T1000 (cell line): Measurements from ENCODE around the gene CCDC138.

ENCODE experiments used
- DNase-seq: peaks from one replicate; lab custom pipeline; 2025; ENCODE audit warnings: mixed read lengths; lab: John Stamatoyannopoulos, UW

The CCDC138 gene

GRCh38 chr2:108896741-108897140, 110.2 kb downstream of the CCDC138 start:
- DNase-seq = no peak

DNA sequence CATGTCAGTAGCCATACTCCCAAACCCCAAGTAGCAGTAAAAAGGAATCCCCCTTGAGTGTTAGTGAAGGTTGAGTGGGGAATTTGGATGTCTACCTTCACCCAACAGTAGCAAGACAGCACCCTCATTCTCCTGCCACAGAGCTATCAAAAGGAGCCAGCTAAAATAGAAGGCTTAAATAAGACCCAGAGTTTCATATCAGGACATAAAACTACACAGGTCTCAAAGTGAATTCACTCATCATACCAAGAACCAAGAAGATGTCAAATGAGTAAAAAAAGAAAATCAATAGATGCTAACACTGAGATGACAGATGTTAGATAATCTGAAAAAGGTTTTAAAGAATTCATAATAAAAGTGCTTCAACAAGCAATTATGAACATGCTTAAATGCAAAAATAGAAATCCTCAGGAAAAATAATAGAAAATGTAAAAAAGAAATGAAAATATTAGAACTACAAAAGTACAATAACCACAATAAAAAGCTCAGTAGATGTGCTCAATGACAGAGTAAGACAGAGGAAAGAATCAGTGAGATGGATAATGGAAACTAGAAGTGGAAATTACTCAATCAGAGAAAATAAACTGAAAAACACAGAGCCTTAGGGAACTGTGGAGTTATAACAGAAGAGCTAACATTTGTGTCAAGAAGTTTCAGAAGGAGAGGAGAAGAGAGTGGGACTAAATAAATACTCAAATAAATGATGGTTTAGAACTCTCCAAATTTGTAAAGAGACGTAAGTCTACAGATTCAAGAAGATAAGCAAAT, 111.9 kb downstream of the CCDC138 start:
- DNase-seq = no peak

DNA sequence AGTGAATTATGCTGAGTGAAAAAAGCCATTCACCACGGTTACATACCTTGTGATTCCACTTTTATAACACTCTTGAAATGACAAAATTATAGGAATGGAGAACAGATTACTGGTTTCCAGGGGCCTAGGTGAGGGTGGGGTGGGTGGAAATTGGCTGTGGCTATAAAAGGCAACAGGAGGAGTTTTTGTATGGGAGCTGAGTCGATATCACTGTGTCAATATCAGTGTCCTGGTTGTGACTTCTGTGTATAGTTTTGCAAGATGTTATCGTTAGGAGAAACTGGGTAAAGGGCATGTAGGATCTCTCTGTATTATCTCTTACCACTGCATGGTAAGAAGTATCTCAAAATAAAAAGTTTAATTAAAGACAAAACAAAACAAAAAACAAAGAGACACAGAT, 118.1 kb downstream of the CCDC138 start:
- no peak for DNase-seq

DNA sequence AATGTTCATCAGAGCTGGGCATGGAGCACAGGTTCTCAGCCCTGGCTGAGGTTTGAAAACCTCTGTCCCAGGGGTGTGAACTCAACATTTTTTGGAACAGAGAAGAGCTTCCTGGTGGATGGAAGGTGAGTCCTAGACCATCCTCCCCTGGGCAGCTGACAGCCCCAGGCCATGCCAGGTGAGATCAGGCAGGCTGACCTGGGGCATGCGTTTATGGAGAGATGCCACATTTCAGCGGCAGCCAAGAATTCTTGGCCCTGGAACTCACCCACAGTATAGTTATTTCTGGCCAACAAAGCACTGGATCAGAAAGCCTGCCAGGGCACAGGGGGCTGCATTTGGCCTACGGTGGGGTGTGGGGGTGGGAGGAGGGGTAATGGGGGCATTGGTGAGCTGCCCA, 118.6 kb downstream of the CCDC138 start:
- no peak for DNase-seq

DNA sequence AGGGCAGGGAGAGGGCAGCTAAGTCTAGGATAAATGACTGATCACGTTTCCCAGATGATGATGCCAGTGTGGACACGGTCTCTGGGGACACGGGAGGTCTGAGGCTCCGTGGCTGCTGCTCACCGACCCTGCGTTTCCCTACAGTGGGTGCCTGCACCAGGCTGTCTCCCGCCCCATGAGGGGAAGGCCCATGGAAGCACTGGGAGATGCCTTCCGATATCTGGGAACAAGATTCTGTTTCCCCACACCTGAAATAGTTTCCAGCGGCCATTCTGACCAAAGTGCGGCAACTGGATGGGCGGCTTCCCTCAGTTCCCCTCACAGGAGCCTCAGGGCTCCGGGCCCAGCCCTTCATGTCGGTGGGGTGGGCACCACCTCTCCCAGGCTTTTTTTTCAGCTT, 119.3 kb downstream of the CCDC138 start:
- no peak for DNase-seq

DNA sequence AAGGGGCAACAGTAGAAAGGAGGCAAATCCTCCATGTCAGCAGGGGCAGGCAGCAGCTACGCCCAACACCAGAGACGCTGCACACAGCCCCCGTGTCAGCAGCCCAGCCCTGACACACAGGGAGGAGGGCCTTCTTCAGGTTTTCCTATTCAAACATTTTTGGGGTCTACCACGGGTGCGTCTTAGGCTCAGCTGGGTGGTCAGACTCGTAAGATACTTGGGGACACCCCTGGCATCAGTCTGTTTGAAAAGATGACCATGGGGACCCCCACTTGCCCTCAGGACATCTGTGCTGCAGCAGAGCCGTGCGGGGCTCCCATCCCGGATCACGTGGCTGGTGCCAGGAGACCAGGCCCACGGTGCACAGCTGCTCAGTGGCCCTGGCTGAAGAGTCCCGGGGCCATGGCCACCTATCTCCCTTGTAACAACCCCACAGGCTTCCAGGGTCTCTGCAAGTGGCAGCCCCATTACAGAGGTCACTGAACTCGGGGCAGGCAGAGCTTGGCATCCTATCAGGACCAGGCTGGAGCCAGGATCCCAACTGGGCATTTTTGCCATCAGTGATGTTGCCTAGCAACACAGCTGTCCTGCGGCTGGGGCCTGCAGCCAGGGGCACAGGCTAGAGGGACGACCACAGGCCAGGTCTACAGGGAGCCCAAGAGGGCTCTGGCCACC, 120.0 kb downstream of the CCDC138 start:
- no peak for DNase-seq

DNA sequence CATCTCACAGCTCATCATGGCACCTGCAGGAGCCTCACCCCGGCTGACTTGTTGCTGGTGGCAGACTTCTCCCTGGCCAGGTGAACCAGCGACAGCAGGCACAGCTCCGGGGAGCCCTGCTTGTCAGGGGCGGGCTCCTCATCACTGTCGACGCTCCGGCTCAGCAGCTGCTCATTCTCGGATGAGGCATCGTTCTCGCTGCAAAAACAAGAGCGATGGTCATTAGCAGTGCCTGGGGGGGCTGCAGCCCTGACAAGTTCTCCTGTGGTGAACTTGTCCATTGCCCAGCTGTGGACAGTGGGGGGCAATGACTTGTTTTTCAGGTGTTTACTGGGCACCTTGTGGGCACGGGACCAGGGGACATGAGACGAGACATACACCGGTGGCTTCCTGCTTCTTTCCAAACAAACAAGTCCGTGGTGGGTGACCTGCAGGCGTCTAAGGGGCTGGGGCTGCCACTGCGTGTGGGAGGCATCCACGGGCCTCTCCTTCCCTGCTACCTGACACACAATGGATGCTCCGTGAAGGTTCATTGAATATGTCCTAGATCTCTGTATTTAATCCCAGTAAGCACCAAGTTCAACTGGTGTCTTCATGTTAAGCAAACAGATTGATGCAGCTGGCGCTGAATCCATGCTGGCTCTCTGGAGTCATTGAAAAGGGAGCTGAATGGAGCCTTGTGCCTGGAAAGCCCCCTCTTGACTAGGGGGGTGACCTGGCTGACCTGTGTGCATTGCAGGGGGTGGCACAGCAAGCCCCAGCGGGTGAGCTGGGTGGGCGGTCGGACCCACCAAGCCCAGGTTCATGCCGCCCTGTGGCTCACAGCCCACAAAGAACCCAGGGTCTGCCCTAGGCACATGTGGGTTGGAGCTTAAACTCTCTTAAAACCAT, 121.5 kb downstream of the CCDC138 start:
- no peak for DNase-seq

- DNase-seq = no peak
These were observed 122.1 kb downstream of the CCDC138 start for GRCh38 chr2:108908713-108909070.

DNA sequence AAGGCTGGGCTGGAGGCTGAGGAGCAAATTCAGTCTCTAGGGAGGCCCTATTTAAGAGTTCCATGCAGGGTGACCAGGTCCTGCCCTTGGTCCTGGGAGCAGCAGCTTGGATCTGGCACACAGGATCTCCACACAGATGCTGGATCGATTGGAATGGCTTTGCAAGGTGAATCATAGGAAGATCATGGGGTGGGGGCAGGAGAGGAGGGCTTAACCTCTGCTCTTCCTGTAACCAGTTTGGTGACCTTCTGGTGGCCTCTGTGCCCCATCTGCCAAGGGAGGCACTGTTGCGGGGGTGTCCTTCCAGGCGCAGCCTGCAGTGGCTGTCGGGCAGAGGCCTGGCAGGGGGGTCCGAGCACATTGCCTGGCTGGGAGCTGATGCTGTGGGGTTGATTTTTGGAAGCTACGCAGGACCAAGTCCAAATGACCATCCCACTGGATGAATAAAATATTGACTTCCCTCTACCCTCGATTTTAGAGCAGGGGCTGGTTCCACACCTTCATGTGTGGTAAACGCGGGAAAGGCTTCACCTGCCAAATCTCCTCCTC, 122.8 kb downstream of the CCDC138 start:
- DNase-seq = no peak

DNA sequence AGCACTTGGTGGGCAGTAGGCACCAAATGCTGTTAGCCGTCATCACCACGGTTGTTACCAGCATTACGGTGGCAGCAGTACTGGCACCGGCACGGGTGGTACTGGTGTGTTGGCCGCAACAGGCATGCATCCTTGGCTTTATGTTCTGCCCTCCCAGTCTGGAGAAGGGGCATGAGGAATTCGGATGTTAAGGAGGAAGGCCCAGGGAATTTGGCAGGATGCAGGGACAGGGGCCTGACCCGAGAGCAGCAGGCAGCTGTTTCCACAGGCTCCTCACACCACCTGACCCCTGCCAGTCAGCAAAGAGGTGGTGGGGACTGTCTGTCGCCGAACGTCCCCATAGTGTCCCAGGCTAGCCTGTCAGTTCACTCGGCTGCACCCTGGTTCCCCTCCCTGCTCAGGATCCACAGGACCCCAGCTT, 123.5 kb downstream of the CCDC138 start:
- DNase-seq = no peak

GRCh38 chr2:108910541-108911396, 124.2 kb downstream of the CCDC138 start:
- DNase-seq = no peak

GRCh38 chr2:108911401-108911800, 124.8 kb downstream of the CCDC138 start:
- DNase-seq = no peak

- DNase-seq = no peak
These were observed 125.4 kb downstream of the CCDC138 start for GRCh38 chr2:108911807-108912628.

- DNase-seq = no peak
These were observed 126.0 kb downstream of the CCDC138 start for GRCh38 chr2:108912629-108912902.

GRCh38 chr2:108916122-108916795, 129.7 kb downstream of the CCDC138 start:
- DNase-seq = no peak

GRCh38 chr2:108916796-108917421, 130.3 kb downstream of the CCDC138 start:
- no peak for DNase-seq

DNA sequence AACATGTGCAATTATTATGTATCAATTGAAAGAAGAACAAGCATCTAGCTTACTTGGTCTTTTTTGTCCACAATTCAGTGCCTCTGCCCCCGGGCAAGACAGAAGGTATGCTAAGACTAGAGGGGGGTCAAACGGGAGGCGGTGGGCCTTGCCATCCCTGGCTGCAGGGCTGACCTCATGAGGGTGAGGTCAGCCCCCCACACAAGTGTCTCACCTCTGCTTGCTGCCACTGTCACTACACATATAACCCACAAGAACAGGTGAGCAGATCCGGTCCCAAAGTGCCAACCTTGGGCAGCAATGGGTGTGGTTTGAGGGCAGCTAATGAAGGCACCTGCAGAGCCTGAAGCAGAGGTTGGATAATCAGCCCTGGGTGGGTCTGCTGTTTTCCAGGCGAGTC, 131.0 kb downstream of the CCDC138 start:
- no peak for DNase-seq

GRCh38 chr2:108918156-108918874, 131.7 kb downstream of the CCDC138 start:
- no peak for DNase-seq

DNA sequence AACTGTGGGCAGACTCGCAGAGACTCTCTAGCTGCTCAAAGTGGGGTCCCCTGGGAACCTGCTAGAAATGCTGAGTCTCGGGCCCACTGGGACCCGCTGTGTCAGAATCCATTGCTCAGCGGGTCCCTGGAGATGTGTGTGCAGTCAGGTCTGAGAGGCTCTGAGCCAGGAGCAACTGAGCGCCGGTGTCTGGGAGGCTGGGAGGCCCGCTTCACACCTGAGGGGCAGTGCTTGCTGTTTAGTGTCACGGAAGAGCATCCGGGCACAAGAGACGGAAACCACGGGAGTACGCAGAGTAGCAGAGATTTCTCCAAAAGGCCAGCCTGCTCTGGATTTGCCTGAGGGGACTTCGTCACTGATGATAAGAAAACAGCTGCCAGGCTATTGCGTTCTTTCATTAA, 132.4 kb downstream of the CCDC138 start:
- DNase-seq = no peak
